Measurements from ENCODE around the gene NEAT1.

The NEAT1 gene

GRCh38 chr11:65422633-65423515 is at the start of gene NEAT1:
NEAT1 (plus strand) TSS chr11:65422798.
- Histone ChIP-seq H2AFZ (ENCODE audit: low read depth) (peak within 1 kb of the TSS; percentile 60), H3K4me1 (ENCODE audit: low read depth, poor library complexity, severe bottlenecking) (peaks cover 53% of the 10 kb centered on the region), H3K79me2 (ENCODE audit: insufficient read depth, low read depth) (peaks cover 84% of the 10 kb centered on the region), H4K20me1 (ENCODE audit: insufficient read depth) (peaks cover 33% of the 10 kb centered on the region), H3K9ac (peak within 1 kb of the TSS; percentile 99), H3K4me2 (peak within 1 kb of the TSS; percentile 99), H3K27ac (peak within 1 kb of the TSS; percentile 100), H3K27me3 (ENCODE audit: insufficient read depth, low read depth) (no peaks in the 10 kb centered on the region), H3K36me3 (ENCODE audit: insufficient read depth) (no peaks in the 10 kb centered on the region), H3K4me3 (IDR thresholded peaks at IDR 0.05; ENCODE audit: insufficient read depth, low read depth, low read length) (no peak within 1 kb of the TSS)
- TF ChIP-seq, protein P1, sequence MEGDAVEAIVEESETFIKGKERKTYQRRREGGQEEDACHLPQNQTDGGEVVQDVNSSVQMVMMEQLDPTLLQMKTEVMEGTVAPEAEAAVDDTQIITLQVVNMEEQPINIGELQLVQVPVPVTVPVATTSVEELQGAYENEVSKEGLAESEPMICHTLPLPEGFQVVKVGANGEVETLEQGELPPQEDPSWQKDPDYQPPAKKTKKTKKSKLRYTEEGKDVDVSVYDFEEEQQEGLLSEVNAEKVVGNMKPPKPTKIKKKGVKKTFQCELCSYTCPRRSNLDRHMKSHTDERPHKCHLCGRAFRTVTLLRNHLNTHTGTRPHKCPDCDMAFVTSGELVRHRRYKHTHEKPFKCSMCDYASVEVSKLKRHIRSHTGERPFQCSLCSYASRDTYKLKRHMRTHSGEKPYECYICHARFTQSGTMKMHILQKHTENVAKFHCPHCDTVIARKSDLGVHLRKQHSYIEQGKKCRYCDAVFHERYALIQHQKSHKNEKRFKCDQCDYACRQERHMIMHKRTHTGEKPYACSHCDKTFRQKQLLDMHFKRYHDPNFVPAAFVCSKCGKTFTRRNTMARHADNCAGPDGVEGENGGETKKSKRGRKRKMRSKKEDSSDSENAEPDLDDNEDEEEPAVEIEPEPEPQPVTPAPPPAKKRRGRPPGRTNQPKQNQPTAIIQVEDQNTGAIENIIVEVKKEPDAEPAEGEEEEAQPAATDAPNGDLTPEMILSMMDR (conservative IDR thresholded peaks at IDR 0.05; ENCODE audit: low read depth, low read length) = no peak

- Histone ChIP-seq H3K9ac (no peak overlapping the region), H3K4me3 (IDR thresholded peaks at IDR 0.05; ENCODE audit: insufficient read depth, low read depth, low read length) (no peak overlapping the region), H3K27me3 (ENCODE audit: insufficient read depth, low read depth) (no peaks in the 10 kb centered on the region), H3K27ac (no peak overlapping the region), H2AFZ (ENCODE audit: low read depth) (no peak overlapping the region), H3K4me2 (no peak overlapping the region), H4K20me1 (ENCODE audit: insufficient read depth) (no peaks in the 10 kb centered on the region), H3K36me3 (ENCODE audit: insufficient read depth) (no peaks in the 10 kb centered on the region), H3K79me2 (ENCODE audit: insufficient read depth, low read depth) (no peaks in the 10 kb centered on the region), H3K4me1 (ENCODE audit: low read depth, poor library complexity, severe bottlenecking) (no peaks in the 10 kb centered on the region)
- TF ChIP-seq, protein P1 (conservative IDR thresholded peaks at IDR 0.05; ENCODE audit: low read depth, low read length) = no peak
Measured at GRCh38 chr11:65373839-65374580, 48.6 kb upstream of the NEAT1 start.

GRCh38 chr11:65375012-65375411 is 47.6 kb upstream of the NEAT1 start:
- H2AFZ ChIP-seq (ENCODE audit: low read depth) = no peak overlapping the region
- H3K4me2 ChIP-seq = no peak overlapping the region

GRCh38 chr11:65376138-65376713 is 46.4 kb upstream of the NEAT1 start:
- TF ChIP-seq, protein P1 (conservative IDR thresholded peaks at IDR 0.05; ENCODE audit: low read depth, low read length) = no peak
- Histone ChIP-seq H3K4me3 (IDR thresholded peaks at IDR 0.05; ENCODE audit: insufficient read depth, low read depth, low read length) (no peak overlapping the region), H3K9ac (no peak overlapping the region), H3K36me3 (ENCODE audit: insufficient read depth) (no peaks in the 10 kb centered on the region), H3K4me1 (ENCODE audit: low read depth, poor library complexity, severe bottlenecking) (peaks cover 10% of the 10 kb centered on the region), H4K20me1 (ENCODE audit: insufficient read depth) (no peaks in the 10 kb centered on the region), H3K27me3 (ENCODE audit: insufficient read depth, low read depth) (no peaks in the 10 kb centered on the region), H2AFZ (ENCODE audit: low read depth) (no peak overlapping the region), H3K27ac (no peak overlapping the region), H3K4me2 (no peak overlapping the region), H3K79me2 (ENCODE audit: insufficient read depth, low read depth) (peaks cover 11% of the 10 kb centered on the region; the same call in 1 of the 2 replicates)

More at GRCh38 chr11:65375012-65375411, 47.6 kb upstream of the NEAT1 start:
- no peak overlapping the region for H3K9ac ChIP-seq
- no peaks in the 10 kb centered on the region for H4K20me1 ChIP-seq (ENCODE audit: insufficient read depth)
- no peak overlapping the region for H3K4me3 ChIP-seq (IDR thresholded peaks at IDR 0.05; ENCODE audit: insufficient read depth, low read depth, low read length)
- H3K27ac ChIP-seq = no peak overlapping the region
- H3K4me1 ChIP-seq (ENCODE audit: low read depth, poor library complexity, severe bottlenecking) = no peaks in the 10 kb centered on the region
- H3K79me2 ChIP-seq (ENCODE audit: insufficient read depth, low read depth) = peaks cover under 1% of the 10 kb centered on the region; the same call in 1 of the 2 replicates
- no peaks in the 10 kb centered on the region for H3K27me3 ChIP-seq (ENCODE audit: insufficient read depth, low read depth)
- H3K36me3 ChIP-seq (ENCODE audit: insufficient read depth) = no peaks in the 10 kb centered on the region
- TF ChIP-seq, protein P1 (conservative IDR thresholded peaks at IDR 0.05; ENCODE audit: low read depth, low read length) = no peak
